Prostate gland (tissue), 2 donors: ENCODE results near the gene UBD. TPM values are rescaled to one million over a fixed set of nuclear protein-coding genes. Genes with fewer than 3 reads are reported as not detected.

Source experiments
- DNase-seq: peaks from one replicate; pipeline ENCODE4 v3.0.0-alpha.2; 2019; ENCODE audit warnings: low spot score
- H3K27ac ChIP-seq, 2 donors: fragments of 200-600 bp; sonication (generic); 2 replicates each; pipeline ENCODE4 v1.5.1; 2017 to 2019
- H3K27me3 ChIP-seq: fragments of 200-600 bp; sonication (generic); replicated peaks from 2 replicates; pipeline ENCODE4 v1.5.1; 2019; ENCODE audit not compliant: insufficient read depth
- H3K36me3 ChIP-seq, 2 donors: fragments of 200-600 bp; sonication (generic); 1 replicate in 1 of 2; 2 replicates in 1 of 2; pipeline versions ENCODE4 v1.5.1 to v1.8.1; 2017 to 2019
- H3K4me1 ChIP-seq: fragments of 200-600 bp; sonication (generic); replicated peaks from 2 replicates; pipeline ENCODE4 v1.5.1; 2019
- H3K4me3 ChIP-seq, 2 donors: fragments of 200-600 bp; sonication (generic); 2 replicates each; pipeline ENCODE4 v1.5.1; 2017 to 2019
- H3K9me3 ChIP-seq: fragments of 200-600 bp; sonication (generic); 2 replicates; pipeline ENCODE4 v1.5.1; 2017
- CTCF ChIP-seq, 4 experiments: fragments of 200-600 bp in 2 of 4; fragments of 450-650 bp in 2 of 4; sonication (generic) in 2 of 4; IDR thresholded peaks; 1 replicate in 3 of 4; 2 replicates in 1 of 4; pipeline ENCODE4 v1.5.1; 2016 to 2019; ENCODE audit warnings: antibody characterized with exemption in 4 of 4, mild to moderate bottlenecking in 2 of 4, moderate library complexity in 2 of 4
- POLR2A ChIP-seq: fragments of 450-650 bp; IDR thresholded peaks from one replicate; pipeline ENCODE4 v1.6.1; 2016; ENCODE audit warnings: antibody characterized with exemption, mild to moderate bottlenecking
- POLR2AphosphoS5 ChIP-seq: sonication (generic); formaldehyde crosslinking; IDR thresholded peaks from one replicate; pipeline ENCODE4 v1.6.1; 2017; ENCODE audit warnings: antibody characterized with exemption
- WGBS: methylation state at CpG from one replicate; pipeline ENCODE4 v1.1.5; 2018; 5-methylcytosine and 5-hydroxymethylcytosine counted together
- intact Hi-C: fragments of 100-400 bp; cut with DNase I; formaldehyde crosslinking; loops from one replicate; pipeline ENCODE4 v1.14.2; 2022
- total RNA-seq, 2 donors: library from RNA; depleted of rRNA; stranded (reverse); fragments of >200 nt; gene quantifications; one replicate each; pipeline ENCODE4 v1.1.0, GENCODE V29; 2016

Gene UBD
- total RNA-seq, 2 donors from 2014 or later = 2.0 to 11.3 TPM

- TF ChIP-seq POLR2A = no peak
- no peak for TF ChIP-seq CTCF (IDR thresholded peaks at IDR 0.05)
- no peak for TF ChIP-seq POLR2AphosphoS5
- H3K9me3 ChIP-seq = no peaks in the 10 kb centered on the region
- DNase-seq = no peak
- no peak overlapping the region for H3K4me3 ChIP-seq
- WGBS = 59% methylated on average over 8 of the region's 8 CpGs
- no peak overlapping the region for H3K27ac ChIP-seq
- H3K4me1 ChIP-seq = no peaks in the 10 kb centered on the region
- intact Hi-C loops = no loop called here
- no peaks in the 10 kb centered on the region for H3K27me3 ChIP-seq
- H3K36me3 ChIP-seq = no peaks in the 10 kb centered on the region
Measured at GRCh38 chr6:29521006-29521680, 38.4 kb downstream of the UBD start.

- H3K27ac ChIP-seq = no peak overlapping the region
- H3K4me1 ChIP-seq = no peaks in the 10 kb centered on the region
- H3K27me3 ChIP-seq = no peaks in the 10 kb centered on the region
- WGBS = 85% methylated on average over 4 of the region's 4 CpGs
- DNase-seq = no peak
- H3K4me3 ChIP-seq = no peak overlapping the region
- intact Hi-C loops = no loop called here
- H3K36me3 ChIP-seq = no peaks in the 10 kb centered on the region
- TF ChIP-seq CTCF (IDR thresholded peaks at IDR 0.05) (no peak), POLR2A (no peak), POLR2AphosphoS5 (no peak)
- no peaks in the 10 kb centered on the region for H3K9me3 ChIP-seq
Measured at GRCh38 chr6:29520232-29520631, 39.3 kb downstream of the UBD start.

- no peak overlapping the region for H3K4me3 ChIP-seq
- 81% methylated on average over 6 of the region's 6 CpGs for WGBS
Measured at GRCh38 chr6:29519291-29520010, 40.1 kb downstream of the UBD start.

GRCh38 chr6:29517728-29518440 lies 41.6 kb downstream of the UBD start:
- no peaks in the 10 kb centered on the region for H3K36me3 ChIP-seq
- H3K4me1 ChIP-seq = no peaks in the 10 kb centered on the region
- intact Hi-C loops = no loop called here
- no peak overlapping the region for H3K4me3 ChIP-seq
- no peaks in the 10 kb centered on the region for H3K9me3 ChIP-seq
- H3K27ac ChIP-seq = no peak overlapping the region
- WGBS = 89% methylated on average over 7 of the region's 7 CpGs
- no peaks in the 10 kb centered on the region for H3K27me3 ChIP-seq
- TF ChIP-seq CTCF (IDR thresholded peaks at IDR 0.05) (no peak), POLR2A (no peak), POLR2AphosphoS5 (no peak)
- no peak for DNase-seq

More at GRCh38 chr6:29519291-29520010, 40.1 kb downstream of the UBD start:
- no peaks in the 10 kb centered on the region for H3K36me3 ChIP-seq
- TF ChIP-seq POLR2A (no peak), POLR2AphosphoS5 (no peak), CTCF (IDR thresholded peaks at IDR 0.05) (no peak)
- no peaks in the 10 kb centered on the region for H3K27me3 ChIP-seq
- no peak for DNase-seq
- H3K4me1 ChIP-seq = no peaks in the 10 kb centered on the region
- intact Hi-C loops = no loop called here
- no peaks in the 10 kb centered on the region for H3K9me3 ChIP-seq
- no peak overlapping the region for H3K27ac ChIP-seq
